Measurements from ENCODE around the gene TTC34. TPM values are rescaled to one million over a fixed set of nuclear protein-coding genes. Genes with fewer than 3 reads are reported as not detected.

Gene TTC34
- total and polyA plus RNA-seq, 9 of the 15 experiments (the other 6 are each of a cell fraction or from before 2014, with no cell fraction given) = 0.03 to 0.38 (median 0.05) TPM; not detected in 2

GRCh38 chr1:2800664-2801045, 838 bp downstream of the TTC34 start:
- Histone ChIP-seq H3K27ac (ENCODE audit: extremely low read depth, low read depth, low read length) (no peak overlapping the region), H4K20me1 (replicated peaks; ENCODE audit: control insufficient read depth, insufficient read depth, low read length) (no peaks in the 10 kb centered on the region; the same call in 1 of the 2 replicates), H3K9me3 (replicated peaks; ENCODE audit: control insufficient read depth, insufficient read depth, low read depth, low read length) (no peaks in the 10 kb centered on the region), H3K27me3 (ENCODE audit: control insufficient read depth in 2 of 2, insufficient read depth in 2 of 2, low read length in 2 of 2) (peaks cover 0 to 17% of the 10 kb centered on the region in 2 experiments; a peak in 2 of 5 replicates), H3K9ac (ENCODE audit: insufficient read depth in 1 of 2, low read depth in 2 of 2, low read length in 2 of 2) (no peak overlapping the region), H3K9me1 (ENCODE audit: control insufficient read depth, insufficient read depth, low read length) (no peaks in the 10 kb centered on the region), H3K4me3 (no peak overlapping the region), H3K4me1 (replicated peaks in 1 of 2; ENCODE audit: control insufficient read depth in 2 of 2, insufficient read depth in 2 of 2, low read length in 2 of 2) (peaks cover 0 to 34% of the 10 kb centered on the region in 2 experiments; a peak in 1 of 5 replicates), H3K4me2 (ENCODE audit: insufficient read depth, low read length) (no peak overlapping the region), H3K79me2 (ENCODE audit: control insufficient read depth, insufficient read depth, low read length) (no peaks in the 10 kb centered on the region), H2AFZ (ENCODE audit: low read depth, low read length) (no peak overlapping the region), H3K36me3 (ENCODE audit: control insufficient read depth, insufficient read depth, low read length) (no peaks in the 10 kb centered on the region)
- FAIRE-seq (no peak), ATAC-seq (peak; percentile 15; the same call in 2 of the 3 replicates), DNase-seq (ENCODE audit: extremely low read depth in 1 of 4, low spot score in 3 of 4) (no peak)
- ChIA-PET CTCF (ENCODE audit: low intra/inter-chr PET ratio) (no interaction called here), POLR2A (interaction anchor here (0.6 to 1.0 kb wide), 2 partner anchors 13 to 67 kb away, joined by 3 read pairs; no protein-coding TSS in a partner anchor)
- intact Hi-C loops (cut with micrococcal nuclease) = loop anchor here (1.0 kb wide), 2 partner anchors 252 to 386 kb away; no protein-coding TSS in a partner anchor
- no TSS peak for BruUV-seq (replicated peaks)
- TF ChIP-seq TAF9B (IDR thresholded peaks at IDR 0.05; ENCODE audit: partially characterized antibody) (no peak), CTCFL (IDR thresholded peaks at IDR 0.05; ENCODE audit: borderline replicate concordance, insufficient read depth, low read depth, low read length, poor library complexity, severe bottlenecking) (no peak), MED1 (CRISPR knock-in tag; IDR thresholded peaks at IDR 0.05; ENCODE audit: borderline replicate concordance) (no peak)
- WGBS (ENCODE audit: insufficient coverage, low coverage, missing lambda C conversion rate) = 4% methylated on average over 12 of the region's 12 CpGs
- in situ Hi-C loops (cut with MboI) = no loop called here
